Ascending aorta (tissue), 2 donors: ENCODE measurements around the gene BTN2A1. TPM values are rescaled to one million over a fixed set of nuclear protein-coding genes. Genes with fewer than 3 reads are reported as not detected.

Source experiments
- DNase-seq, 2 donors: peaks; one replicate each; pipeline ENCODE4 v3.0.0-alpha.2; 2019; ENCODE audit warnings: low spot score in 2 of 2
- H3K27ac ChIP-seq, 2 donors: fragments of 200-600 bp; sonication (generic); one replicate each; pipeline ENCODE4 v1.5.1; 2016 to 2017; ENCODE audit warnings: mild to moderate bottlenecking in 1 of 2
- H3K27me3 ChIP-seq: fragments of 200-600 bp; sonication (generic); one replicate; pipeline ENCODE4 v1.5.1; 2017
- H3K36me3 ChIP-seq, 2 donors: fragments of 200-600 bp; sonication (generic); one replicate each; pipeline ENCODE4 v1.5.1; 2016
- H3K4me1 ChIP-seq, 2 donors: fragments of 200-600 bp; sonication (generic); one replicate each; pipeline ENCODE4 v1.5.1; 2016 to 2017; ENCODE audit warnings: mild to moderate bottlenecking in 1 of 2
- H3K4me3 ChIP-seq, 2 donors: fragments of 200-600 bp; sonication (generic); one replicate each; pipeline ENCODE4 v1.5.1; 2016 to 2017; ENCODE audit warnings: mild to moderate bottlenecking in 1 of 2
- H3K9me3 ChIP-seq, 2 donors: fragments of 200-600 bp; sonication (generic); one replicate each; pipeline ENCODE4 v1.5.1; 2016
- CTCF ChIP-seq, 3 experiments: fragments of 200-600 bp in 2 of 3; fragments of 450-650 bp in 1 of 3; sonication (generic) in 2 of 3; IDR thresholded peaks; one replicate each; pipeline ENCODE4 v1.5.1; 2016 to 2019; ENCODE audit warnings: antibody characterized with exemption in 3 of 3, mild to moderate bottlenecking in 1 of 3, moderate library complexity in 1 of 3
- intact Hi-C: fragments of 100-400 bp; cut with DNase I; formaldehyde crosslinking; loops from one replicate; pipeline ENCODE4 v1.15.1; 2023
- total RNA-seq: library from RNA; depleted of rRNA; stranded (reverse); fragments of >200 nt; gene quantifications from one replicate; pipeline ENCODE4 v1.1.0, GENCODE V29; 2016

The BTN2A1 gene
- total RNA-seq, 1 donor from 2014 or later, result 8.3 TPM

GRCh38 chr6:26472549-26473290 is 15.0 kb downstream of the BTN2A1 start:
- DNase-seq, result no peak
- no peak for TF ChIP-seq CTCF (IDR thresholded peaks at IDR 0.05)
- Histone ChIP-seq H3K4me1 (peaks cover 6 to 9% of the 10 kb centered on the region in 2 donors), H3K36me3 (peaks cover 8 to 15% of the 10 kb centered on the region in 2 donors), H3K27ac (peak overlapping the region; percentile 91), H3K9me3 (no peaks in the 10 kb centered on the region), H3K4me3 (no peak overlapping the region), H3K27me3 (no peaks in the 10 kb centered on the region)
- intact Hi-C loops, result loop anchor here (5.0 kb wide), 3 partner anchors 35 to 95 kb away; partner anchors contain the start of gene BTN3A1

GRCh38 chr6:26473429-26473757 is 15.6 kb downstream of the BTN2A1 start:
- no peaks in the 10 kb centered on the region for H3K27me3 ChIP-seq
- peak overlapping the region; percentile 91 for H3K27ac ChIP-seq
- peaks cover 1 to 9% of the 10 kb centered on the region in 2 donors for H3K36me3 ChIP-seq

GRCh38 chr6:26473758-26474438 is 16.1 kb downstream of the BTN2A1 start:
- H3K9me3 ChIP-seq, result no peaks in the 10 kb centered on the region
- H3K27me3 ChIP-seq, result no peaks in the 10 kb centered on the region
- peak; percentile 68 to 92 for DNase-seq
- peaks cover 6 to 9% of the 10 kb centered on the region in 2 donors for H3K4me1 ChIP-seq
- no peak for TF ChIP-seq CTCF (IDR thresholded peaks at IDR 0.05)
- H3K36me3 ChIP-seq, result peaks cover 0 to 4% of the 10 kb centered on the region in 2 donors
- intact Hi-C loops, result loop anchor here (1.0 to 5.0 kb wide), 5 partner anchors 17 to 93 kb away; partner anchors contain the start of genes BTN2A1 and BTN3A1
- H3K4me3 ChIP-seq, result peak overlapping the region; percentile 57 to 64
- H3K27ac ChIP-seq, result peak overlapping the region; percentile 91

More at GRCh38 chr6:26473429-26473757, 15.6 kb downstream of the BTN2A1 start:
- intact Hi-C loops, result loop anchor here (5.0 kb wide), 3 partner anchors 36 to 94 kb away; partner anchors contain the start of gene BTN3A1
- Histone ChIP-seq H3K9me3 (no peaks in the 10 kb centered on the region), H3K4me3 (peak overlapping the region; percentile 57 to 64), H3K4me1 (peaks cover 6 to 9% of the 10 kb centered on the region in 2 donors)
- no peak for DNase-seq
- no peak for TF ChIP-seq CTCF (IDR thresholded peaks at IDR 0.05)

- no peak for TF ChIP-seq CTCF (IDR thresholded peaks at IDR 0.05)
- Histone ChIP-seq H3K4me3 (peak overlapping the region; percentile 57 to 64), H3K9me3 (no peaks in the 10 kb centered on the region), H3K27ac (peak overlapping the region; percentile 91), H3K36me3 (no peaks in the 10 kb centered on the region), H3K27me3 (no peaks in the 10 kb centered on the region), H3K4me1 (peaks cover 6 to 9% of the 10 kb centered on the region in 2 donors)
- intact Hi-C loops, result loop anchor here (1.0 to 5.0 kb wide), 5 partner anchors 17 to 93 kb away; partner anchors contain the start of genes BTN2A1 and BTN3A1
- no peak for DNase-seq
These were observed 16.7 kb downstream of the BTN2A1 start for GRCh38 chr6:26474439-26474881.

- no peaks in the 10 kb centered on the region for H3K27me3 ChIP-seq
- no peaks in the 10 kb centered on the region for H3K36me3 ChIP-seq
- no peak for TF ChIP-seq CTCF (IDR thresholded peaks at IDR 0.05)
- DNase-seq, result no peak
- peak overlapping the region in 1 of 2 donors; percentile 31 for H3K27ac ChIP-seq
- no peaks in the 10 kb centered on the region for H3K9me3 ChIP-seq
- intact Hi-C loops, result no loop called here
- H3K4me1 ChIP-seq, result peaks cover 6 to 9% of the 10 kb centered on the region in 2 donors
- no peak overlapping the region for H3K4me3 ChIP-seq
These were observed 18.3 kb downstream of the BTN2A1 start for GRCh38 chr6:26475823-26476729.
